Stomach smooth muscle (tissue), 2 donors: ENCODE measurements around the gene SV2C.

Experiments used
- H3K27ac ChIP-seq: one replicate; pipeline ENCODE4 v1.7.0; 2013; ENCODE audit warnings: mild to moderate bottlenecking, low read length, inconsistent platforms
- H3K27me3 ChIP-seq, 2 donors: one replicate each; pipeline ENCODE4 v1.7.0; 2013; ENCODE audit warnings: low read length in 2 of 2; ENCODE audit not compliant: insufficient read depth in 2 of 2, control insufficient read depth in 1 of 2
- H3K36me3 ChIP-seq, 2 donors: one replicate each; pipeline ENCODE4 v1.7.0; 2013; ENCODE audit warnings: low read length in 2 of 2; ENCODE audit not compliant: control insufficient read depth in 2 of 2, insufficient read depth in 2 of 2
- H3K4me1 ChIP-seq: one replicate; pipeline ENCODE4 v1.7.0; 2013; ENCODE audit warnings: low read length; ENCODE audit not compliant: control insufficient read depth, insufficient read depth
- H3K4me3 ChIP-seq, 2 donors: one replicate each; pipeline ENCODE4 v1.7.0; 2013; ENCODE audit warnings: low read length in 2 of 2
- H3K9ac ChIP-seq, 2 donors: one replicate each; pipeline ENCODE4 v1.7.0; 2013; ENCODE audit warnings: low read length in 2 of 2, mild to moderate bottlenecking in 1 of 2
- H3K9me3 ChIP-seq, 2 donors: one replicate each; pipeline ENCODE4 v1.7.0; 2013; ENCODE audit warnings: low read length in 2 of 2; ENCODE audit not compliant: control insufficient read depth in 2 of 2
- donor health status: healthy.
- donor health status: Pancreatic carcinoma.

The SV2C gene

GRCh38 chr5:76252437-76252836 lies 169.3 kb downstream of the SV2C start:
- Histone ChIP-seq H3K9ac (no peak overlapping the region), H3K4me3 (no peak overlapping the region), H3K36me3 (no peaks in the 10 kb centered on the region), H3K27ac (no peak overlapping the region), H3K4me1 (no peaks in the 10 kb centered on the region), H3K9me3 (no peaks in the 10 kb centered on the region), H3K27me3 (peaks cover 0 to 2% of the 10 kb centered on the region in 2 donors)

GRCh38 chr5:76256116-76256889 lies 173.1 kb downstream of the SV2C start:
- Histone ChIP-seq H3K4me1 (no peaks in the 10 kb centered on the region), H3K36me3 (no peaks in the 10 kb centered on the region), H3K27me3 (no peaks in the 10 kb centered on the region), H3K4me3 (no peak overlapping the region), H3K9me3 (no peaks in the 10 kb centered on the region), H3K27ac (no peak overlapping the region), H3K9ac (no peak overlapping the region)

GRCh38 chr5:76257225-76257833 lies 174.1 kb downstream of the SV2C start:
- no peaks in the 10 kb centered on the region for H3K36me3 ChIP-seq
- no peaks in the 10 kb centered on the region for H3K27me3 ChIP-seq
- H3K27ac ChIP-seq, result no peak overlapping the region
- H3K4me1 ChIP-seq, result no peaks in the 10 kb centered on the region
- H3K9ac ChIP-seq, result no peak overlapping the region
- H3K9me3 ChIP-seq, result no peaks in the 10 kb centered on the region
- H3K4me3 ChIP-seq, result no peak overlapping the region

GRCh38 chr5:76257897-76258296 lies 174.7 kb downstream of the SV2C start:
- no peak overlapping the region for H3K4me3 ChIP-seq
- no peak overlapping the region for H3K27ac ChIP-seq
- H3K9me3 ChIP-seq, result no peaks in the 10 kb centered on the region
- H3K36me3 ChIP-seq, result no peaks in the 10 kb centered on the region
- H3K27me3 ChIP-seq, result no peaks in the 10 kb centered on the region
- no peaks in the 10 kb centered on the region for H3K4me1 ChIP-seq
- no peak overlapping the region for H3K9ac ChIP-seq

GRCh38 chr5:76264681-76265080 lies 181.5 kb downstream of the SV2C start:
- H3K4me3 ChIP-seq, result no peak overlapping the region
- H3K36me3 ChIP-seq, result no peaks in the 10 kb centered on the region
- H3K9me3 ChIP-seq, result no peaks in the 10 kb centered on the region
- no peak overlapping the region for H3K27ac ChIP-seq
- H3K4me1 ChIP-seq, result no peaks in the 10 kb centered on the region
- no peak overlapping the region for H3K9ac ChIP-seq
- H3K27me3 ChIP-seq, result no peaks in the 10 kb centered on the region

GRCh38 chr5:76269259-76269931 lies 186.2 kb downstream of the SV2C start:
- Histone ChIP-seq H3K27ac (no peak overlapping the region), H3K4me1 (no peaks in the 10 kb centered on the region), H3K36me3 (no peaks in the 10 kb centered on the region), H3K27me3 (no peaks in the 10 kb centered on the region), H3K4me3 (no peak overlapping the region), H3K9ac (no peak overlapping the region), H3K9me3 (no peaks in the 10 kb centered on the region)

- Histone ChIP-seq H3K36me3 (no peaks in the 10 kb centered on the region), H3K9ac (no peak overlapping the region), H3K27ac (no peak overlapping the region), H3K4me1 (no peaks in the 10 kb centered on the region), H3K4me3 (no peak overlapping the region), H3K27me3 (no peaks in the 10 kb centered on the region), H3K9me3 (no peaks in the 10 kb centered on the region)
These were observed 186.9 kb downstream of the SV2C start for GRCh38 chr5:76269932-76270610.

GRCh38 chr5:76271836-76272235 lies 188.7 kb downstream of the SV2C start:
- no peaks in the 10 kb centered on the region for H3K27me3 ChIP-seq
- H3K4me3 ChIP-seq, result no peak overlapping the region
- no peak overlapping the region for H3K27ac ChIP-seq
- no peaks in the 10 kb centered on the region for H3K9me3 ChIP-seq
- no peaks in the 10 kb centered on the region for H3K4me1 ChIP-seq
- no peak overlapping the region for H3K9ac ChIP-seq
- no peaks in the 10 kb centered on the region for H3K36me3 ChIP-seq

- Histone ChIP-seq H3K27me3 (no peaks in the 10 kb centered on the region), H3K27ac (no peak overlapping the region), H3K9me3 (no peaks in the 10 kb centered on the region), H3K4me3 (no peak overlapping the region), H3K9ac (no peak overlapping the region), H3K4me1 (no peaks in the 10 kb centered on the region), H3K36me3 (no peaks in the 10 kb centered on the region)
These were observed 190.2 kb downstream of the SV2C start for GRCh38 chr5:76273206-76273885.

- H3K9ac ChIP-seq, result no peak overlapping the region
- no peaks in the 10 kb centered on the region for H3K4me1 ChIP-seq
- no peak overlapping the region for H3K4me3 ChIP-seq
- no peaks in the 10 kb centered on the region for H3K9me3 ChIP-seq
- no peaks in the 10 kb centered on the region for H3K36me3 ChIP-seq
- H3K27me3 ChIP-seq, result no peaks in the 10 kb centered on the region
- no peak overlapping the region for H3K27ac ChIP-seq
These were observed 191.4 kb downstream of the SV2C start for GRCh38 chr5:76274571-76274970.
